Keratinocyte (primary cell): ENCODE measurements around the gene GARIN5B. TPM values are rescaled to one million over a fixed set of nuclear protein-coding genes. Genes with fewer than 3 reads are reported as not detected.
"Not testable (repeated sequence)": the region's sequence is repeated elsewhere in the genome, so short reads cannot be mapped to it uniquely, and the experiment has no call there.

ENCODE experiments used
- DNase-seq: peaks from one replicate; pipeline ENCODE4 v3.0.0-alpha.2; 2011; ENCODE audit warnings: low read depth, missing footprints, low spot score
- FAIRE-seq: peaks from 2 replicates; lab custom pipeline; 2011; peaks lifted over from hg19 to GRCh38; lab: Jason Lieb, UNC
- H2AFZ ChIP-seq: 2 replicates; pipeline ENCODE4 v1.6.0; 2012; ENCODE audit warnings: low read length, control low read depth, inconsistent platforms; ENCODE audit not compliant: control insufficient read depth
- H3K27ac ChIP-seq: 2 replicates; pipeline ENCODE4 v1.5.1; 2011; ENCODE audit warnings: low read length; ENCODE audit not compliant: control insufficient read depth, insufficient read depth
- H3K27me3 ChIP-seq: 3 replicates; pipeline ENCODE4 v1.6.0; 2011; ENCODE audit warnings: low read length; ENCODE audit not compliant: control insufficient read depth, insufficient read depth; ENCODE audit errors: extremely low read depth
- H3K36me3 ChIP-seq, 2 experiments: 2 replicates in 1 of 2; 3 replicates in 1 of 2; pipeline ENCODE4 v1.5.1; 2011; ENCODE audit warnings: low read length in 2 of 2, mild to moderate bottlenecking in 1 of 2; ENCODE audit not compliant: control insufficient read depth in 2 of 2, insufficient read depth in 2 of 2; ENCODE audit errors: extremely low read depth in 1 of 2
- H3K4me1 ChIP-seq: 3 replicates; pipeline ENCODE4 v1.5.1; 2011; ENCODE audit warnings: low read length; ENCODE audit not compliant: control insufficient read depth, insufficient read depth; ENCODE audit errors: extremely low read depth
- H3K4me2 ChIP-seq: 3 replicates; pipeline ENCODE4 v1.6.0; 2011; ENCODE audit warnings: low read depth, low read length; ENCODE audit not compliant: control insufficient read depth, insufficient read depth; ENCODE audit errors: extremely low read depth
- H3K4me3 ChIP-seq, 3 experiments: fragments of 200-600 bp in 1 of 3; sonication (generic) in 1 of 3; 2 replicates in 2 of 3; 3 replicates in 1 of 3; pipeline ENCODE4 v1.5.1; 2011 to 2016; ENCODE audit warnings: low read length in 3 of 3, mild to moderate bottlenecking in 3 of 3, control low read depth in 2 of 3, inconsistent platforms in 1 of 3, low read depth in 1 of 3, mixed read lengths in 1 of 3, mixed run types in 1 of 3, moderate library complexity in 1 of 3; ENCODE audit not compliant: control insufficient read depth in 2 of 3, insufficient read depth in 2 of 3; ENCODE audit errors: extremely low read depth in 1 of 3
- H3K79me2 ChIP-seq: 2 replicates; pipeline ENCODE4 v1.6.0; 2012; ENCODE audit warnings: low read length; ENCODE audit not compliant: control insufficient read depth, insufficient read depth
- H3K9ac ChIP-seq: 3 replicates; pipeline ENCODE4 v1.6.0; 2011; ENCODE audit warnings: low read length; ENCODE audit not compliant: control insufficient read depth, insufficient read depth; ENCODE audit errors: extremely low read depth
- H3K9me1 ChIP-seq: 3 replicates; pipeline ENCODE4 v1.6.0; 2011; ENCODE audit warnings: low read length; ENCODE audit not compliant: control insufficient read depth, insufficient read depth; ENCODE audit errors: extremely low read depth
- H3K9me3 ChIP-seq: 2 replicates; pipeline ENCODE4 v1.5.1; 2012; ENCODE audit warnings: low read depth, low read length; ENCODE audit not compliant: control insufficient read depth
- H4K20me1 ChIP-seq: 3 replicates; pipeline ENCODE4 v1.6.0; 2011; ENCODE audit warnings: low read length; ENCODE audit not compliant: control insufficient read depth, insufficient read depth; ENCODE audit errors: extremely low read depth
- CTCF ChIP-seq, 3 experiments: IDR thresholded peaks in 1 of 3; conservative IDR thresholded peaks in 1 of 3; optimal IDR thresholded peaks in 1 of 3; 2 replicates in 2 of 3; 3 replicates in 1 of 3; pipeline versions ENCODE3 to v1.5.1; 2011; ENCODE audit warnings: low read length in 3 of 3, mild to moderate bottlenecking in 3 of 3, moderate library complexity in 2 of 3, control low read depth in 1 of 3, inconsistent platforms in 1 of 3; ENCODE audit not compliant: insufficient read depth in 2 of 3; ENCODE audit errors: extremely low read depth in 1 of 3
- EZH2 ChIP-seq: IDR thresholded peaks from one replicate; pipeline ENCODE4 v1.6.1; 2012; ENCODE audit warnings: inconsistent platforms, mild to moderate bottlenecking, low read length, moderate library complexity
- dilution Hi-C: fragments of 300-500 bp; cut with MboI; formaldehyde crosslinking; loops from one replicate; pipeline ENCODE4 v1.7.0; 2020; ENCODE audit warnings: low sequenced_read_pairs; ENCODE audit not compliant: extremely low pct_ligation_motif_present
- polyA minus RNA-seq, 3 experiments: library from RNA; depleted of rRNA, polyadenylated mRNA; stranded (reverse); fragments of >200 nt; gene quantifications; 1 replicate in 1 of 3; 2 replicates in 1 of 3; 3 replicates in 1 of 3; pipeline ENCODE4 v1.2.3, GENCODE V29; 2011
- polyA plus RNA-seq, 5 experiments: library from polyadenylated mRNA; depleted of rRNA in 3 of 5; stranded (reverse) in 3 of 5; stranded (forward) in 1 of 5; unstranded in 1 of 5; fragments of >200 nt; gene quantifications; 1 replicate in 1 of 5; 2 replicates in 3 of 5; 3 replicates in 1 of 5; pipeline versions ENCODE4 v1.2.1 to v1.2.3, GENCODE V29; 2011 to 2012; ENCODE audit warnings: missing spikeins in 2 of 5, low read depth in 1 of 5, low replicate concordance in 1 of 5

Gene GARIN5B
- polyA plus RNA-seq (not detected in 3 replicates), polyA minus RNA-seq (not detected in 3 replicates)
- polyA plus RNA-seq (2011; ENCODE audit: low read depth), result not detected
- not detected in 2 replicates for polyA plus RNA-seq (2011; cell fraction: cytosol; rRNA removed)
- not detected in 2 replicates for polyA plus RNA-seq (2011; cell fraction: nucleus; rRNA removed)
- not detected in 2 replicates for polyA plus RNA-seq (2012; ENCODE audit: low replicate concordance)
- not detected for polyA minus RNA-seq (2011; cell fraction: cytosol; rRNA and poly(A)+ RNA removed)
- not detected in 2 replicates for polyA minus RNA-seq (2011; cell fraction: nucleus; rRNA and poly(A)+ RNA removed)

GRCh38 chr19:55362990-55363716, at the start of gene GARIN5B:
Gene GARIN5B (minus strand): TSS chr19:55363260. CDS start chr19:55363066, 194 bp downstream.
- H3K4me2 ChIP-seq, result no peak within 1 kb of the TSS
- TF ChIP-seq CTCF (optimal IDR thresholded peaks at IDR 0.05 in 1 of 3, IDR thresholded peaks at IDR 0.05 in 1 of 3, conservative IDR thresholded peaks at IDR 0.05 in 1 of 3; ENCODE audit: extremely low read depth in 1 of 3, insufficient read depth in 2 of 3, low read length in 3 of 3) (no peak), EZH2 (no peak)
- FAIRE-seq (no peak), DNase-seq (no peak)
- no peaks in the 10 kb centered on the region for H3K79me2 ChIP-seq
- H3K4me1 ChIP-seq, result no peaks in the 10 kb centered on the region
- no peak within 1 kb of the TSS for H3K27ac ChIP-seq
- no peaks in the 10 kb centered on the region for H4K20me1 ChIP-seq
- H3K9me1 ChIP-seq, result no peaks in the 10 kb centered on the region
- dilution Hi-C loops, result no loop called here
- no peaks in the 10 kb centered on the region for H3K36me3 ChIP-seq
- no peak within 1 kb of the TSS for H2AFZ ChIP-seq
- H3K4me3 ChIP-seq, result no peak within 1 kb of the TSS
- no peaks in the 10 kb centered on the region for H3K27me3 ChIP-seq
- H3K9ac ChIP-seq, result no peak within 1 kb of the TSS
- no peaks in the 10 kb centered on the region for H3K9me3 ChIP-seq

- Histone ChIP-seq H2AFZ (no peak overlapping the region), H4K20me1 (peaks cover 12% of the 10 kb centered on the region), H3K79me2 (peaks cover 22% of the 10 kb centered on the region), H3K9me3 (no peaks in the 10 kb centered on the region), H3K36me3 (peaks cover 5 to 16% of the 10 kb centered on the region in 2 experiments), H3K9me1 (no peaks in the 10 kb centered on the region), H3K4me2 (no peak overlapping the region), H3K27ac (no peak overlapping the region), H3K9ac (no peak overlapping the region), H3K27me3 (no peaks in the 10 kb centered on the region), H3K4me1 (peaks cover 20% of the 10 kb centered on the region), H3K4me3 (no peak overlapping the region)
- no peak for DNase-seq
- FAIRE-seq, result no peak
- TF ChIP-seq CTCF (optimal IDR thresholded peaks at IDR 0.05 in 1 of 3, IDR thresholded peaks at IDR 0.05 in 1 of 3, conservative IDR thresholded peaks at IDR 0.05 in 1 of 3; ENCODE audit: extremely low read depth in 1 of 3, insufficient read depth in 2 of 3, low read length in 3 of 3) (no peak), EZH2 (no peak)
- dilution Hi-C loops, result no loop called here
Measured at GRCh38 chr19:55410168-55410567, 47.1 kb upstream of the GARIN5B start.

GRCh38 chr19:55409179-55409578, 46.1 kb upstream of the GARIN5B start:
- dilution Hi-C loops, H2AFZ ChIP-seq, H3K27me3 ChIP-seq, H3K9ac ChIP-seq, H3K4me2 ChIP-seq, H3K9me3 ChIP-seq, FAIRE-seq, H3K4me3 ChIP-seq, H3K9me1 ChIP-seq, H3K27ac ChIP-seq, DNase-seq: not testable (repeated sequence)
- H3K79me2 ChIP-seq, result peaks cover 28% of the 10 kb centered on the region
- peaks cover 8 to 16% of the 10 kb centered on the region in 2 experiments for H3K36me3 ChIP-seq
- H4K20me1 ChIP-seq, result peaks cover 12% of the 10 kb centered on the region
- peaks cover 20% of the 10 kb centered on the region for H3K4me1 ChIP-seq
